ENCODE results near the gene FARS2.
"Not testable (repeated sequence)": the region's sequence is repeated elsewhere in the genome, so short reads cannot be mapped to it uniquely, and the experiment has no call there.

FARS2 gene

GRCh38 chr6:5670811-5671561 is 409.7 kb downstream of the FARS2 start:
- no peak for DNase-seq (ENCODE audit: low read depth)

DNA sequence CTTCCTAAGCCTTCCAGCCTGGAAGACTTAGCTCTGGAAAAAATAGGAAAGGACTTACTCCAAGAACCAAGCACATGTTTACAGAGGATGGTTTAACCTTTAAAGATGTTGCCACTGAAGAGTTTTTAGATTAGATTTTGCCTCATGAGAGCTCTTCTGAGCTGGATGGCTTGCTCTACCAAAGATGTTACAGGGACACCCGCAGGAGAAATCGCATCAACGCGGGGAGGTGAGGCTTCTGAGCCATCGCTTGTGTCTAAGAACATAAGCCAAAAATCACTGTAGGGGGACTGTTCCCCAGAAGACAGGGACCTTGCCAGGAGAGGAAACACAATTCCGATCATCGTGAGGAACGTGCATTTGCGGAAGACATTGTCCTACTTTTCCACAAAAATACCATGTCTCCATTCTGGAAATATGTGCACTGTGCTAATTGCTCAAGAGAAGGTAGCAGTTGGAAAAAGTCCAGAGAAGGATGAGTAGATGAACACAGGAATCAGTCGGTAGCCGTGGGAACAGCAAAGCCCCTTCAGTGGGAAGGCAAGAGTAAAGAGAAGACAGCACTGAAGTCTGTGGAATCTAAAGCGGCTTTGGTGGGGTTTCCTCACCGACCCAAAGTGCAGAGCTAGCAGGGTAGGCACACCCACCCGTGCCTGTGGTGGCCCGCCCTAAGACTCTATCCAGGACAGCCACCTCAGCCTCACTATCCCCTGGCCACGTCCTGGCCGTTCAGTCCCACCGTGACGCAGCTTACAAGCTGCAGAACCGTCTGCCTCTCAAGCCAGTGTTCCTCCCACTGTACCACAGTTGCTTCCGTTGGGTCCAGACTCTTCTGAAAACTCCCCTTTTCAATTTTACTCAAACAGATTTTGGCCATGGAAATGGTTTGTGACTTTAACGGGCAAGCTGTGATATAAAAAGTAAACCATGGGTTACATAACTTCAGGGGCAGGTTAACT is 410.6 kb downstream of the FARS2 start:
- DNase-seq (ENCODE audit: low read depth), result no peak

DNA sequence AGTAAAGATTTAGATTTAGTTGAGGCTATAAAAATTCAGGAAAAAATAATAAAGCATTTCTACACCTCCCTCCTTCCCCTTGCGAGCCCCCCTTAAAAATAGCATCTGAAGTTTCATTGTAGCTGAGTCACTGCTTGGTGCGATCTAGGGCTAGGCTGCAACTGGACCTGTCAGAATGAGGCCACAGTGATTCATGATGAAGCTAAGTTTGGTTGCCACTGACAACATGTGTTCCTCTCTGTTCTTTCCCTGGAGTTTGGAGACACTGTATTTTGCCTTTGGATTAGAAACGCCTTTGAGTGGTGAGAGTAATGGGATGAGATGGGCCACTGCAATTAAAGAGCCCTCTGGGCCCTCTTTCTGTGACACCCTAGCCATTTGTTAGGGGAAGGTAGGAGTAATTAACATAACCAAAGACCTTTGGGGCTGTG is 411.3 kb downstream of the FARS2 start:
- DNase-seq (ENCODE audit: low read depth), result peak; percentile 78

DNA sequence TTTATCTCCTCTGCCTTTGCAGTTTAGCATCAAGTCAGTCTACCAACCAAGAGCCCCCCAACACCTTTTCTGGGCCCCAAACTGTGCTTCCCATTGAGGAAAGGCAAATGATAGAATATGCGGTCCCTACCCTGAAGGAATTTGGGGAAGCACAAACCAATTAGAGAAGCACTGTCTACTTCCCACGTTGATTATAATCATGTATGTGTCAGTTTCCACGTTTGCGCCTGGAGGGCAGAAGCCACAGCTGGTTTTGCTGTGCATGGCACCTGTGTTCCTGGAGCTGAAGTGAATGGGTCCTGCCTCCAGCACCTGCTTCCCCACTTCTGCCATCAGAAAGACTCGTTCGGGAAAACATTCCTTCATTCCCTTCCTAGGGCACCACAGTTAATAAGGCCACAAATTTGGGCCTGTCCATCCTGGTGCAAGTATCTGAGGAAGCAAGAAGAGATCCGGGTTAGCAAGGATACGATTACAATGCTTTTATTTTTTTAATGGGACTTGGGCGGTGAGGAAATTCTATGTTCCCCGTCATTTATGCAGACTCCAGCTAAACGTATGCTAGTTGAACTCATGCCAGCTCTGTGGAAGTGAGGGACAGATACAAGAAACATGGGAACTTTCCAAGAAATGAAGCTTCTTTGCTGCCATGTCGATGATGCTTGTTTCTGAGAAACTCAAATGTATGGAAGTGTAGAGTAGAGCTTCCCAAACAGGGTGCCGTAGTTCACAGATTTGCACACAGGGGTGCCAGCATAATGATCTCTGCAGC is 411.9 kb downstream of the FARS2 start:
- no peak for DNase-seq (ENCODE audit: low read depth)

DNA sequence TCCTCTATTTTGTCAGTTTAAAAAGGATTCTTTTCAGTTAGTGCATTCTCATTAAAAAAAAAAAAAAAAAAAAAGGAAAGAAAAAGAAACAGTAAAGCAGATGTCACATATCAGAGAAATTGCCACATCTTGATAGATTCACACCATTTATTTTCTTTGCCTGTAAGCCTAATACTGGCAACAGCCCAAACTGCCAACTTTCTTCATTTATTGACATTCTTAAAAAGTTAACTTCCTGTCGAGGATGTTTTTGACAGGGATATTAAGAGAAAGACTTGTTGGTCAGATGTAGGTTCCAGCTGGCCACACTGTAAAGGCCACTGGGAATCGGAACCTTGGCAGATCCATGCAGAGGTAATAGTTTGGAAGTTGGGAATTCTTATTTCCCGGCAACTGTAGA is 412.8 kb downstream of the FARS2 start:
- no peak for DNase-seq (ENCODE audit: low read depth)

- DNase-seq (ENCODE audit: low read depth), result no peak
Observed at GRCh38 chr6:5674721-5675120, 413.4 kb downstream of the FARS2 start.

GRCh38 chr6:5676701-5677100 is 415.4 kb downstream of the FARS2 start:
- DNase-seq (ENCODE audit: low read depth), result no peak

- DNase-seq (ENCODE audit: low read depth), result no peak
Observed at GRCh38 chr6:5677219-5678000, 416.1 kb downstream of the FARS2 start.

DNA sequence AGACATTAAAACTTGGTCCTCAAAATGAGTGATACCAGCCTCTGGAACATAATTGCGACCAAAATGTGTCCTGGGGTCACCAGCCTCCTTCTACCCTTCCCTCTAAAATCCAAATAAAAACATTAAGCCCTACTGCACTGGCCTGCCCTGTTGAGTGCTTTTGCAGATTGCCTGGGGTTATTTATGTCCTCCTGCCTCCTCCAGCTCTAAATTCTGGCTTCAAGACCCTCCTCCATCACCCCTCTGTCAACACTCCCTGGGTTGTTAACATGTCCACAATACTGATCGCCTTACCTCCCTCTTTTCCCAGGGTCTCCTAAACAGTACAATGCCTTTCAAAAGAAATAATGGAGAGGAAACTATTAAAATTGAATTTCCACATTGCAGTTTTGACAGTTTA is 418.0 kb downstream of the FARS2 start:
- no peak for DNase-seq (ENCODE audit: low read depth)

GRCh38 chr6:5679691-5680090 is 418.4 kb downstream of the FARS2 start:
- no peak for DNase-seq (ENCODE audit: low read depth)

- no peak for DNase-seq (ENCODE audit: low read depth)
Observed at GRCh38 chr6:5680095-5680494, 418.8 kb downstream of the FARS2 start.

- no peak for DNase-seq (ENCODE audit: low read depth)
Observed at GRCh38 chr6:5681480-5681879, 420.2 kb downstream of the FARS2 start.

DNA sequence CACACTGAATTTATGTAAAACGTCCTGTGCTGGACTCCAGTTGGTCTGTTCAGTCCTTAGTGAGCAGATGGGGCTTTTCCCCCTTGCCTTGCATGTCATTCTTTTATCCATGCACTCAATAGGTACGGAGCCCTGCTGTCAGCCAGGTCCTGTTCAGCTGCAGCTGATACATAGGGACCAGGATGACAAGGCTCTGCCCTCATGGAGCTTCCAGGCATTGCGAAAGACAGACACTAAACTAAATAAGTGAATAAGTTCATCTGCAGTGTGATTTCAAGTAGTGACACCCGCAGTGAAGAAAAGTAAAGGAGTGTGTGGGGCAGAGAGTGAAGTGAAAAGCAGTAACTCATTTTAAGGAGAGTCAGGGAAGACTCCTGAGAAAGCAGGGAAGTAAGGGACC is 421.2 kb downstream of the FARS2 start:
- no peak for DNase-seq (ENCODE audit: low read depth)

DNA sequence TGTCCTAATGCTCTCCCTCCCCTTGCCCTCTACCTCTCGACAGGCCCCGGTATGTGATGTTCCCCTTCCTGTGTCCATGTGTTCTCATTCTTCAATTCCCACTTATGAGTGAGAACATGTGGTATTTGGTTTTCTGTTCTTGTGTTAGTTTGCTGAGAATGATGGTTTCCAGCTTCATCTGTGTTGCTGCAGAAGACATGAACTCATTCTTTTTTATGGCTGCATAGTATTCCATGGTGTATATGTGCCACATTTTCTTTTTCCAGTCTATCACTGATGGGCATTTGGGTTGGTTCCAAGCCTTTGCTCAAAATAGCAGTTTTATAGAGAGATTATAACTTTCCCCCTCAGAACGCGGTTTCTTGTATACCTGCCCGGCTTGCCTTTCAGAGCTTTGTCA is 422.4 kb downstream of the FARS2 start:
- DNase-seq (ENCODE audit: low read depth), result not testable (repeated sequence)

GRCh38 chr6:5684320-5685053 is 423.2 kb downstream of the FARS2 start:
- DNase-seq (ENCODE audit: low read depth), result peak; percentile 9

DNA sequence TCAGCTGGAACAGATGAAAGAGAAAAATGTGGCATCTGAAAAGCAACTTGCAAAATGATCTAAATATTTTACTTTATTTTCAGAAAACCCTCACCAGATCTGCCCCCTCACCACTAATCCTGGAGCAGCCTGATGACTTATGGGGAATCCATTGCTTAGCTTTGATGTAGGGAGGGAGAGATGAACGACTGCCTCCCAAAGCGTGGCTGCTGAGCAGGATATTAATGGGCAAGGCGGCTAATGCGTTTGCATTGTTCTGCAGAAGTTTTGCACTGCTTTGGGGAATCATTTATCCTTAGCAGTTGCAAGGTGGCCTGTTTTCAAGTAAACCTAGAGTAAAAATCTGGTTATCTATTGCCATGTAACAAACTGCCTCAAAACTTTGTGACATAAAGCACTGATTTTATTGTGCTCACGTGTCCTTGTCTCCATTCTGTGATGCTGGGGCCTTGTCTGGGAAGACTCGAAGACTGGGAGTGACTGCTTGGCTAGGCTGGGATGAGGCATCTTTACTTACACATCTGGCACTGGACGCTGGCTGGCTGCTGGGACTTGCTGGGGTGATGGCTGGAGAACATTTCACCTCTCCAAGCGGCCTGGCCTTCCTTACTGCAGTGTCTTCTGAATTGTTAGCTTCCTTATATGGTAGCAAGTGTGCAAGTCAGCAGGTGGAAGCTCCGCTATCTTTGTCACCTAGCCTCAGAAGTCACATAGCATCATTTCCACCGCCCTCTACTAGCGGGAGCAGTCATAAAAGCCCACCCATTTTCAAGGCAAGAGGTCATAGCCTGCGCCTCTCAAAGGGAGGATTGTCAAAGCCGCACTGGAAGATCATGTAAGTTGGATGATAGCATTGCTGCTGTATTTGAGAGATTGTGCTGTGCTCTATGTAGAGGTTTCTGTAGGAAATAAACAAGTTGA is 432.2 kb downstream of the FARS2 start:
- DNase-seq (ENCODE audit: low read depth), result no peak

DNA sequence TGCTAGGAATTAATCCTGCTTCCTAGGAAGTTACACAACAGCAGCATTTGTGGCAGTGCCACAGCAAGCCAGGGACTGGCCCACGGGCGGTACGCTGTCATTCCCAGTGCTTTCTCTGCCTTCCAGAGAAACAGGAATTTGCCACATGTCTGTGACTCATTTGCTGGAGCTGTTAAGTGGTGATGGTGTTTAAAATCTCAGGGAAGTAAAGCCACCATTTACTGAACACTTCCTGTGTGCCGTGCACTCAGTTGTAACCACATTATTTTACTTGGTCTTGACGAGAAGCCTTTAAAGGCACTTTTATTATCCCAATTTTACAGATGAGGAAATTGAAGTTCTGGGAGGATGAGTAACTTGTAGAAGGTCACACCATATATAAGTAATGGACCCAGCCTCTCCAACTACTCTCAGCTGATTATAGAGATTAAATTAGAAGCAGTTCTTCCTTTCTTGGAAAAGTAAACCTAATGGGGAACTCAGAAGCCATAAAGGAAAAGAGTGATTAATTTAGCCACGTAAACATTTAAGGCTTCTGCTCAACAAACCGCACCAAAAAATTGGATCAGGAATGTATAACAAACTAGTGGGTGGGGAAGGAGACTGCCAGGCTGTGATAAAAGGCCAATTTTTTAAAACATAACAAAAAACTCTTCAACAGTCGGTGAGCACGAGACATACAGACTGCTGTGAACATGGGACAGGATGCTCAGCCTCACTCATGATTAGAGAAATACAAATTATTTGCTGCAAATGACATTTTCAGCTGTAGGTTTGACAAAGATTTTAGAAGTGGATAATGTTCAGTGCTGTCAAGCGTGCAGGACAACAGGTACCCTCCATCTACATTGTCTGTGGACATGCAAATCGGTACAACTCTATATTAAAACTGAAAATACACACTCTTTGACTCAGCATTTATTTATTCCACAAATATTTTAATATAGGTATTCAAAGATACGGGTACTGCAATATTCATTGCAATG is 434.2 kb downstream of the FARS2 start:
- DNase-seq (ENCODE audit: low read depth), result no peak

DNA sequence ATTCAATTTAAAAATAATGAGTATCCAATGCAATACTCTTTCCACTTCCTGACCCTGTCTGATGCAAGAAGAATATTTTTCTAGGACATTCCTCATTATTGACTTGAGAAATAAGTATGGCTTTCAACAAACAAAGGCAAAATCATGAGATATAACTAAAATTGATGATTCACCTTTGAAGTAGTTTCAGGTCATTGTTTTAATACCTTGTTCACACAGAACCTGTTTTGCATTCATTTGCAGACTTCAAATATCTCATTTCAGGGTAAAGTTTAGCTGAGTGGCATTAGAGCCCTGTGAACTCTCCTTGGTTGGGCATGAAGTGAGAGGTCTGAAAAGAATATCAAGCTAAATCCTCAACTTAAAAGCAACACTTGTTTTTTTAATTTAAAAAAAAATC is 436.2 kb downstream of the FARS2 start:
- DNase-seq (ENCODE audit: low read depth), result no peak

- no peak for DNase-seq (ENCODE audit: low read depth)
Observed at GRCh38 chr6:5698318-5698717, 437.0 kb downstream of the FARS2 start.
